RPMI7951 (cell line): Measurements from ENCODE around the gene GLDN. TPM values are rescaled to one million over a fixed set of nuclear protein-coding genes. Genes with fewer than 3 reads are reported as not detected.
A peak's percentile ranks its signal among the peaks of the same experiment; 100 is the strongest.

Experiments used
- DNase-seq: peaks from one replicate; pipeline ENCODE4 v3.0.0-alpha.2; 2012; ENCODE audit warnings: low read depth
- total RNA-seq: library from RNA; depleted of rRNA; stranded (reverse); fragments of >200 nt; shearing (Covaris generic); gene quantifications from 2 replicates; pipeline ENCODE4 v1.2.3, GENCODE V29; 2014

The GLDN gene
- total RNA-seq, 1 experiment from 2014 or later, result 0.48 TPM

DNA sequence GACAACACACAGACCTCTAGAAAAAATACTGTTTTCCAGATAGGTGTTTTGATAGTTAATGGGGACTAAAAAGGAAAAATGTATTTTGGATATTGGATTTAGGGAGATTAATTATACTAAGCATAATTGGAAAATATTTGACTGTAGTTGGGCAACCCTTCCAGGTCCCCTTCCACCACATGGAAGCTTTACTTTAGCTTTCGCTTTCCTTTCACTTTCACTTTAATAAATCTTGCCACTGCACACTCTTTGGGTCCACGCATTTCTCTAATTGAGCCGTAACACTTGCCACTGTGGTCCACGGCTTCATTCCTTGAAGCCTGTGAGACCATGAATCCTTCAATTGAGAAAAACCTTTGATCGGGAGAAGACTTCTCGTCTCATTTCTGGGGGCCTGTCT lies 15.5 kb downstream of the GLDN start:
- DNase-seq, result peak; percentile 55

DNA sequence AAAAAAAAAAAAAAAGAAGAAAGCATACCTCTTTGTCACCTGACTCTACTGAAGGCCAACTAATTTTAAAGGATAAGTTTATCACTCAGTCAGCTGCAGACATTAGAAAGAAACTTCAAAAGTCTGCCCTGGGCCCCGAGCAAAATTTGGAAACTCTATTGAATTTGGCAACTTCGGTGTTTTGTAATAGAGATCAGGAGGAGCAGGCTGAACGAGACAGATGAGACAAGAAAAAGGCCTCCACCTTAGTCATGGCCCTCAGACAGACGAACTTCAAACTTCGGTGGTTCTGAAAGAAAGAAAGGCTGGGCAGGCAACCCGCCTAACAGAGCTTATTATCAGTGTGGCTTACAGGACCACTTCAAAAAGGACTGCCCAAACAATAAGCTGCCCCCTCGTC lies 18.5 kb downstream of the GLDN start:
- no peak for DNase-seq

DNA sequence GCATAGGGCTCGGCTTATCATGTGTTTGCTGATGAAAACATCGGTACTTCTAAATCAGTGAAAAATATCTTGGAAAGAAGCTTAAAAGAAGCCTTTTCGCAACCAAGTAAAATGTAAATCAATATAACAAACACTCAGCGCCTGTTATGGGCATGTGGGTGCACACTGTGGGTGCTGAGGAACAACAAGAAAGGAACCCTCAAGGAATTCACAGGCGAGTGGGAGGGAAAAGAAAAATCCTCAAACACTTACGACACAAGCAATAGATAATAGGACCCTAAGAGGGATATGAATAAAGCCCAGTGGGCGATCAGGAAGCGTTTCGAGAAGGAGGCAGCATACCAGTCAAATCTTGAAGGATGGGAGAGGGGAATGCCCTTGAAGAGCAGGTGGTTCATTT lies 21.9 kb downstream of the GLDN start:
- DNase-seq, result no peak

DNA sequence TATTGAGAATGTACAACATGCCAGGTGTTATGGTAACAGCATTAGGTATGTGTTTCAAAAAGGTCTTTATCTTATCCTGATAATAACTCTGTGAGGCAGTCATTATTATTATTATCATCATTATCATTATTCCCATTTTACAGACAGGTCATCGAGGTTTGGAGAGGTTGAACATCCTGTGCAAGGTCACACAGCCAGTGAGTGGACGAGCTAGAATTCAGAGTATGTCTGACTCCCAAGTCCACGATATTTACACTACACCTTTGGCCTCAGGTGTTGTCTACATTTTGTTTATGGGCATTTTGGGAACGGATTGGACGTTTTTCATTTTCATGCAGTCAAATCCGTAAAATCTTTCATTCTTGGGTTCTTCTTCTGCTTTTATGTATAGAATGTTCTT lies 24.0 kb downstream of the GLDN start:
- DNase-seq, result no peak

DNA sequence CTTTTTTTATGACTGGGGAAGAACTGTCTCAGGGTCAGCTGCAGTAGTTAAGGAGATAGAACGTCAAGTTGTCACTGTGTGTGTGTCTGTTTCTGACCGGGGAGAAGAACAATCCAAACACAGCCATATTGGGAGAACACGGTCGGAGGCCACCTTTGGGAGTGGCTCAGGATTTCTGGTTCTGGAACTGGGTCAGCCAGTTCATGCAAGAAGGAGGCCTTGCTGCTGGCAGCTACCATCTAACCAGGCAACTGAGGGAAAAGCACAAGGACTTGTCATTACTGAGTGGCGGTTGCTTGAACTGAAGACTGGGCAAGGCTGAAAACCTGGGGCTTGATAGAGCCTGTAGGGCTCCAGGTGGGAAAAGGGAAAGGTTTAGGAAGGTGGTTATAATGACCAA lies 24.6 kb downstream of the GLDN start:
- DNase-seq, result no peak

DNA sequence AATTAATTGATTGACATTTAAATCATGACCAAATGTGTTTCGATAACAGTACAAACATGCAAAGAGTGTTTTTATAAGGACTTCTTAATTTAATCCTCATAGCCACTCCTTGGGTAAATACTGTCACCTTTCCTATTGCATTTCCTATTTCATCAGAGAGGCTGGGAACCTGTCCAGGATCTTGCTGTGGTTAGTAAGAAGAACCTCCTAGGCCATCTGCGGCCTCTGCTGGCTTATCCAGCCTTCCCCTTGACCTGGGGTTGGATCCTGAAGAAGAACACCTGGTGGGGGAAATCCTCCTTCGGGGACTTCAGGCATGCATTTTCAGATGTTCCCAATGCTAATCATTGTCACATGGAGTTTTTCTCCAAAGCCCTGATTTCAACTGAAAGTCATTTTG lies 25.5 kb downstream of the GLDN start:
- DNase-seq, result peak; percentile 29

DNA sequence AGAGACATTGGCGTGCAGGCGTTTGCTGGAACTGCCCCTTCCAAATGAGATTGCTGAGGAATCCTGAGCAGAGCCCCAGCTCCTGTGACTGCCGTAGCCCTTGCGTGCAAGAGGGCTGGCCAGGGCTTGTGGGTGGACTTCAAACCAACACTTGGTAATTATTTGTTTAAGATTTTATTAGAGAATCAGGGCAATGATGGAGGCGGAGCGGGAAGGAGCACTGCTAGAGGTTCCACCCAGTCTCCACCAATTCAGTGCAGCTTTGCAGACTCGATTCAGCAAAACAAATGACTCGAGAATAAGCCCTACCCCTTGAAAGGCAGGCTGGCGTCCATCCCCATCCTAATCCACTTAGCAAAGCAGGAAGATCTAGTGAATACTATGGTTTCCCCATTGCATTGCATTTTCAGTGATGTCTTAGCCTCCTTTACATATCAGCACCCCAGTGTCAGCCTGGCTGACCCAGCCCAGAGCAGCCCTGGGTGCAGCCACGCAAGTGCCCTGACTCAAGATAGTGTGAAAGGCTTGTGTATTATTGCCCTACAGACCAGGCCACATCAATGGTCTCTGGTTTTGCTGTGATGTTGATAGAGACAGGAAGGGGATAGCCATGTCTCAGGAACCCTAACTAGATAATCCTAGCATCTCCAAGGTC lies 26.0 kb downstream of the GLDN start:
- DNase-seq, result no peak

DNA sequence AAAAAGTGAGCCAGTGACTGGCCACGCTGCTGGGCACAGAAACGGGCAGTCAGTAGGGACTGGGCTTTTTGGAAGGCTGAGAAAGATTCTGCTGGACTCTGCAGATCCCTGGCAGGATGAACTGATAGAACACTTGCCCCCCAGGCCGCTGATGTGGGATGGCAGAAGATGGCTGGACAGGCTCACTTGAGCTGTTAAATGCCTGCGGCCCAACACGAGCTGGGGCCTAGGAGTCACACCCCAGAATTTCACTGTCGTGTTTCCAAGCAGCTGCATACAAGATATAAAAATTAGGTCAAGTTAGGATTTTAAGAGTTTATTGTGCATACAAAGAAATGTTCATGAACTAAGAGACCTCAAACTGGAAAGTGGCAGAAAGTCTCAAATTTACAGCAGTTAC lies 26.9 kb downstream of the GLDN start:
- DNase-seq, result no peak

DNA sequence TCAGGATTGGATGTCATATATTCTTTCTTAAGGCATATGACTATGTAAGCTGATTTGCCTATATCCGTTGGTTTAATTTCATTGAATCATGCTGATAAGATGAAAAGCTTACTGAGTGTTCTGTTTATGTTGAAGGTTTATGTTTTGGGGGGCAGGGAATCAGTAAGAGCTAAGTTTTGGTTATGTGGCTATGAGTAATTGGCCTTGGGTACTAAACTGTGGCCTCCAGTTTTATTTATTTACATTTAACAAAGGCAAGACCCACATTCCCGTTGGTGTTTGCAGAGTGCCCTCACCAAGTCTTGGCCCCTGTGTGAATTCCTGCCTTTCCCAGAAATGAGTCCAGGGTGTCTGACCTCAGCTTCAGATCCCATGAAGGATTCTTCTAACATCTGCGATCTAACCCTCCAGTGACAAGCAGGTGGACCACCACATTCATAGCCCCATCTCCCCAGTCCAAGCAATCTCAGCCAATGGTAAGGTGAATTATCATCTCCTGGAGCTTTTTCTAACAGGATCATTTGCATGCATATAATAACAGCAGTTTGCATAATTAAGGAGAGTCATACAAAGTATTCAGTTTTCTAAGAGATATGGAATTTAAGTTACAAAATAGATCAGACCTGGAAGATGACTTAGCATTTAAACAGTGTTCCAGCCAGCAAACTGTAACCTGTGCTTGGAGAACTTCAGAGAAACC lies 27.4 kb downstream of the GLDN start:
- peak; percentile 65 for DNase-seq

DNA sequence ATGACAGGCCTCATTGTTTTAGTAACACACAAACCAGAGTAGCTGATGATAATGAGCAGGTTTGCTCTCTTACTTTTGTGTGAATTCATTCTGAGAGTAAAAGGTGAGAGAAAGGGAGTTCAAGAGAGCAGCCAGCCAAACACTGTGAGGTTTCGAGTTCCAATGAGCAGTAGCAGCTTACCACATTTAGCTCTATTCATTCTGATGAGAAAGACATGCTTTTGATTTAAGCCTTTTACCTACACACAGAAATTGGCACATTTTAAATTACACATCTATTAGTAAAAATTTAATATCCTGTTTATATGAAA lies 28.0 kb downstream of the GLDN start:
- no peak for DNase-seq

DNA sequence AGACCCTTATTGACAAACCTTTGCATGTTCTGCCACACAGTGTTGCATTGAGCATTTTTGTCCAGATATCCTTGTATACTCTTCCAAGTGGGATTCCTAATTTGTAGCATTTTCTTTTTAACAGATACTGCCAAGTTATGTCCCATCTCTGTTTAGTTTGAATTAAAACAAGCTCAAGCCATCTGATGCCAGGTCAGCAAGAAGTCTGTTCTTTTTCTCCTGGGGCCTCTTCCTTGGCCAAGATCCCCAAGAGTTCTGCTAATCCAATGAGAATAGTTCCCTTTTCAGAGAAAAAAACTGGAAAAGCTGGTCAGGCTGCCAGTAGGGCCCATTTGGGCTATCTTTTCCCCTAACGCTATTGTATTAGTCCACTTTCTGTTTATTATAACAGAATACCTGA lies 29.8 kb downstream of the GLDN start:
- DNase-seq, result no peak

DNA sequence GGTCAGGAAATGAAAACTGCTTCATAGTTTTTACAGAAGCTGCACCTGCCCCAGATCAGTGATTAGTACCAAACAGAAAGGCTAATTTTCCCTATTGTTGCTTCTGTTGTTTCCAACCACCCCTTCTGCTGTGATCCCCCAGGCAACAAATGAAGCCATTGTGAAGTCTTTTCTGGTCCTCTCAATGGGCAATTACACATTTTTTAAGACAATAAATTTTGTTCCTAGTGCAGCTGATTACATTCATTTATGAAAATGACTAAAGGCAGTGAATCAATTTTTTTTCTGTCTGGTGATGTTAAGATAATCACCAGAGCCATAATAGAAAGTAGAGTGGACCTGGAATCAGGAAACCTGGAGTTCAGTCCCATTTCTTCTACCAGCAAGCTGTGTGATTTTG lies 32.7 kb downstream of the GLDN start:
- no peak for DNase-seq

DNA sequence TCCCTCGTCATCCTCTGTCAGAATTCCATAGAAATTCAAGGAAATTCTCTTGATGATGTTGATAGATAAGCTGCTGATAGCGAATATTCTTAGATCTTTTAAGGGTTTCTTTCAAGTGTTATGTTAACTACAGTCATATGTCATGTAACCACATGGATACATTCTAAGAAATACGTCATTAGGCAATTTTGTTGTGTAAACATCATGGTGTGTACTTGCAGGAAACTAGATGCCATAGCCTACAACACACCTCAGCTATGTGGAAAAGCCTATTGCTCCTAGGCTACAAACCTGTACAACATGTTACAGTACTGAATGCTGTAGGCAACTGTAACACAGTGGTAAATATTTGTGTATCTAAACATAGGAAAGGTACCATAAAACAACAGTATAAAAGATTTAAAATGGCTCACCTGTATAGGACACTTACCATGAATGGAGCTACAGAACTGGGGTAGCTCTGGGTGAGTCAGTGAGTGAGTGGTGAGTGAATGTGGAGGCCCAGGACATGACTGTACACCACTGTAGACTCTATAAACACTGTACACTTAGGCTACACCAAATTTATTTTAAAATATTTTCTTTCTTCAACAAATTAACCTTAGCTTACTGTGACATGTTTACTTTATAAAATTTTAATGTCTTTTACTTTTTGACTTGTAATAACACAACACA lies 34.6 kb downstream of the GLDN start:
- DNase-seq, result peak; percentile 30

DNA sequence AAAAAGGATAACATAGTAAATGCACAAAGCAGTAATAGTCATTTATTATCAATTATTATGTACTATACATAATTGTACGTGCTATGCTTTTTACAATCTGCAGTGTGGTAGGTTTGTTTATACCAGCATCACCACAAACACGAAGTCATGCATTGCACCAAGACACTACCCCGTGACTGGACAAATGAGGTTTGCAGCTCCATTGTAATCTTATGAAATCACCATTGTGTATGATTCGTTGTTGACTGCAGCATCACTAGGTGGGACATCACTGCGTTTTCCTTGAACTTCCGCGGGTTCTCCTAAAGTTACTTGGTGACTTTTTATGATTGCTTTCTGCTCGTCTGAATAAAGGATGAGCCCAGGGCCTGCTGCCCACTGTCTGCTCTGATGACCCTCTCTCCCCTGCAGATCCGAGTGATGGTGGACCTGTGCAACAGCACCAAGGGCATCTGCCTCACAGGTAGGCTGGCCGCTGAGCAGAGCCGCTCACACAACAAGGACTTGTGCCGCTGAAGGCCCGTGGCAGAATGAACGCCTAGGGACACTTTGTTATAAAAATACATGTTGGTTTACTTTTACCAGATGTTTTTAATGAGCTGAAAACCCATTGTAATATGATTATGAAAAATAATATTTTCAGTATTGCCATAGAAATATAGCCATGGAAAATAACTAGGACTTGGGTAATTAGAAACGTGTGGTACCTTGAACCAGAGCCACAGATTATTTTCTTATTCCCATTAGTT lies 35.8 kb downstream of the GLDN start:
- peak; percentile 46 for DNase-seq

DNA sequence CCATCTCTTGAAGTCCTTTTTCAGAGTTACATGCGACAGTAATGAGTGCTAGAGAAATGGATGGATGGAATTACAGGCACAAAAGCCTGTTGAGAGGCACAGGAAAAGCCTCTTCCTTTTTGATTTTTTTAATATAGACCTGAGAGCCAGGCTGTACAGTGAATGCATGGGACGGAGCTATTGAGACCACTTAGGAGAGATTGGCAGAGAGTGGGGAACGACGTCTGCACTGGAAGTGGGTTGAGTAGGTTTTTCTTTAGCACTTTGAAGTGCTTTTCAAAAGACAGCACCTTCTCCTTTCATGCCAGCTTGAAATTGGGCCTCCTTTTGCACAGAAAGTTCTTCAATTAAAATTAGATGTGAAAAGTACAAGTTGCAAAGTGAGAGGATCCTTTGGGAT lies 37.0 kb downstream of the GLDN start:
- no peak for DNase-seq

DNA sequence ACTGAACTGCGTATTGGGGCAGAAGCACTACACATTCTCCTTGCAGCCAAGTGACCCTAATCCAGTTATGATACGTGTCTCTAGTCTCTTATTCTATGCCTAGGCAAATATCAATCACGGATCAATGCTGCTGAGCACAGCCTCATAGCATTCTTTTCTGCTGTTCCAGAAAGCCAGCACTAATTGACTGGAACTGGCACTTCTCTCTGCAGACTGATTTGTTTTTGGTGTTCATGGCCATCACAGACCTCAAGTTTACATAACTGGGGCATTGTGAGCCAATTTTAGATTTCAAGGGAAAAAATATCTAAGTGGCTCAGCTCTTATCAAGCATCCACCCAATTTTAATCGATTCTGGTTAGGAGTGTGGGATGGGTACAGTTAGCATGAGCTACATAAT lies 37.9 kb downstream of the GLDN start:
- DNase-seq, result no peak

DNA sequence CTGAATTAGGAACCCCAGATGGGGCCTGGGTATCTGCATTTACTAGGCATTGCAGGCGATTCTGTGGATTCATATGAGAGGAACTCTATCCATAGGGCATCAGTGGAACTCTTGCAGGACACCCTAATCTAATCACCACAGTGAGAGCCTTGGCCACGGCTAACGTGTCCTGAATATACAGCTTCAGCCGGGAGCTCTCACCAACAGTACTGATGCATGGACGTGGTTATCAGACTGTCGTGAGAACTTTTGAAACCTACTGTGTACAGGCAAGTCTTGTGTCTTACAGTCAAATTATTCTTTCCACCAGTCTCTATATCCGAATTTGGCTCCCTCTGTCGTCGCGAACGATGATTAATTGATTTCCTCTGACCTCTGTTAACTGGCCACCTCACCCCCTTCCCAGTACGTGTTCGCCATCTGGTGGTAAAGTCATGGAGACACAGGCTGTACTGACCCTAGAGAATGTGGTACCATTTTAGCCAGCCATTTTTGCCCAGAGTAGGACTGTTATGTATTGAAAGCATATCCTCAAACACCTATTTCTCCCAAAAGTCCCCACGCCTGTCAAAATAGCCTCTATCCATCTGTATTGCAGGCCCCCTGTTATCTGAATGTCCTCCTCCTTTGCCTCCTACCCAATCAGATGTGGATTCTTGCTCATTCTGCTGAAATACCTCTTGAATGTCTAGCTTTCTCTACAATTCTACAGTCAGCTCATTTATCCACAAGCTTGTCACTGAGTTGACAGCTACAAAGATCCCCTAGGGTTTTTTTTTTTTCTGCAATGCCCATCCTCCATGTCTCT lies 39.7 kb downstream of the GLDN start:
- DNase-seq, result peak; percentile 71

DNA sequence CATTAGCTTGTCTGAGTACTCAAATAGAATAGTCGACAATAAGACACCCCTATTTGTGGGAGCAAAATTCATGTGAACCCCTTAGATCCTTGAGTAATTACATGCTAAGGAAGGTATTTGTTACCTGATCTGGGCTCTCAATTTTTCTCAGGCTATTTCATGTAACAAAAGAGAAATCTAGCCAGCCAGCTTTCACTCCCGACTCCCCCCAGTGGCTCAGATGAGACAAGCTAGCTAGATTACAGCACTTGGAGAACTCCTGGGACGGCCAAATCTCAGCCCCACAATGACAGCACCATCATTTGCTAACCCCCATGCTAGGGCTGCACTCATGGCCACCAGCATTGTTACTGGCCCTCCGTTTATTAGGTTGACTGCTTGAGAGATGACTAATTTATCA lies 41.3 kb downstream of the GLDN start:
- peak; percentile 54 for DNase-seq

DNA sequence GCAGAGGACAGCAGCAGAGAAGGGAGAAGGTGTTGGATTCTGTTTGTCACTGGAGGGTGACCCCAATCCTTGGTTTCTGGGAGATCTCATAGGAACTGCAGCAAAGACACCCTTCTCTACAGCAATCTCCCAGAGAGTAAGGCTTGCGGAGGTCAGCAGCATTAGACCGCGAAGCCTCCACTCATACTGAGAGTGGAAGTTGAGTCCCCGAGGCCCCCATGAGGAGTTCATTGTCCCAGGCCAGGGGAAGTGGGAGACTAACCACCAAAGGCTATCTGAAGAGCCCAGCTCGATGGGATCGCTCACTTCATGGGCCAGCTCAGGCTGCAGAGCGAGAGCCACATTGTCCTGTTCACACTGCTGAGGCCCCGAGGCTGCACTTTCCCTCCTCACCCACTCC lies 44.6 kb downstream of the GLDN start:
- DNase-seq, result no peak

DNA sequence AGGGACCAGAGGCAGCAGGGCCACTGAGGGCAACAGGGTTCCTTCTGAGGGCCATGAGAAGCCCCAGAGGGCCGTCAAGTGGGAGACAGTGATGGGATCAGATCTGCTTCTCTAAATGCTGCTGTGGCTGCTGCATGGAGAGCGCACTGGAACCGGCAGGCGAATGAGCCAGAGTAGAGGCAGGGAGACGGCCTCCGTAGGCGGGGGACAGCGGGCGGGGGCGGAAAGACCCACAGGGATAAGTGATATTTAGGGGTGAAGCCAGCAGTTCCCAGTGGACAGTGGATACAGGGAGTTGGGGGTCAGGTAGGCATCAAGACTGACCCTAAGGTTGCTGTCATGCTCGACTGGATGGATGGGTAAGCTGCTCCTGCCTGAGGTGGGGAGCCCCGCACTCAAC lies 45.0 kb downstream of the GLDN start:
- no peak for DNase-seq

DNA sequence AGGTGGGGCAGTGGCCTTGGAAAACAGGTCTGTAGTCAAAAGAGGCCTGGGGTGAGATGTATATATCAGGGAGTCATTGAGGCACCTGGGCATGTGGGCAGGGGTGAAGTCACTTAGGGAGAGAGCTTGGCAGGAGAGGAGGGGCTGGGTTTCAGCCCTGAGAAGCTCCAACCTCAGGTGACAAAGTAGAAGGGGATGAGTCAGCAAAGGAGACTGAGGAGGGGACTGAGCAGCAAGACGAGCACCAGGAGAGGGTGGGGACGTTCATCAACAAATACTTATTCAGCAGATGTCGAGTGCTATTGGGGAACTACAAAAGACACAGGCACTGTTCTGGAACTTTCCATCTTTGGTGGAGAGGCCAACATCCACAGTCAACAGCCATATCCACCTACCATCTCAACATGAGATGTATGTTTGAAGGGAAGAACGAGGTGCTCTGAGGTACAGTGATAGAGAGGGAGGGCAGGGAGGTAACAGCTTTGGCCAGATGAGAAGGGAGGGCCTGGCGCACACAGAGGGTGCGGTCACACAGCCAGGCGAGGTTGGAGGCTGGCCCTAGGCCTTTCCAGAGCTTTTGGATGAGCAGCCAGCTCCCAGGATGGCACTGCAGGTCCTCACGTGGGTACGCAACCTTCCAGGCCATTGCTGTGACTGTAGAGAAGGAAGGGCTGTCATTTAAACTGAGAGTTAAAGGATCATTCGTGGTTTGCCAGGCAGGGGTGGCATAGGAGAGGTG lies 45.7 kb downstream of the GLDN start:
- no peak for DNase-seq
